Glutamatergic neuron (in vitro differentiated cells): Measurements from ENCODE around the gene PRKCH. TPM values are rescaled to one million over a fixed set of nuclear protein-coding genes. Genes with fewer than 3 reads are reported as not detected.
A peak's percentile ranks its signal among the peaks of the same experiment; 100 is the strongest.

ENCODE experiments used
- DNase-seq: peaks from one replicate; pipeline ENCODE4 v3.0.0; 2022
- H3K27ac Mint-ChIP-seq: one replicate; pipeline ENCODE4 v1.8.0; 2020; ENCODE audit warnings: mild to moderate bottlenecking, mixed read lengths, inconsistent platforms; ENCODE audit not compliant: unreplicated experiment
- H3K27me3 Mint-ChIP-seq: one replicate; pipeline ENCODE4 v1.8.0; 2020; ENCODE audit warnings: mild to moderate bottlenecking, moderate library complexity, mixed read lengths, inconsistent platforms; ENCODE audit not compliant: unreplicated experiment
- H3K36me3 Mint-ChIP-seq: one replicate; pipeline ENCODE4 v1.8.0; 2020; ENCODE audit warnings: mild to moderate bottlenecking, mixed read lengths, inconsistent platforms; ENCODE audit not compliant: unreplicated experiment
- H3K4me1 Mint-ChIP-seq: one replicate; pipeline ENCODE4 v1.8.0; 2020; ENCODE audit warnings: mild to moderate bottlenecking, low read depth, mixed read lengths, inconsistent platforms; ENCODE audit not compliant: unreplicated experiment
- H3K4me3 Mint-ChIP-seq: one replicate; pipeline ENCODE4 v1.8.0; 2020; ENCODE audit warnings: mild to moderate bottlenecking, mixed read lengths, inconsistent platforms; ENCODE audit not compliant: unreplicated experiment
- H3K9me3 Mint-ChIP-seq: one replicate; pipeline ENCODE4 v1.8.0; 2020; ENCODE audit warnings: mild to moderate bottlenecking, moderate library complexity, mixed read lengths, inconsistent platforms; ENCODE audit not compliant: unreplicated experiment
- total RNA-seq: library from RNA; stranded (reverse); fragmentation: NEBNext Ultra II Directional; extraction: Animal tissue kit (Norgen Biotek cat#: 25700); gene quantifications from one replicate; pipeline ENCODE4 v1.2.1, GENCODE V29; 2021; ENCODE audit not compliant: unreplicated experiment
- TF ChIP-seq, protein P1 (sequence below): fragments of 200-600 bp; sonication (generic); IDR thresholded peaks from one replicate; pipeline ENCODE4 v1.5.0; 2021; ENCODE audit not compliant: partially characterized antibody, unreplicated experiment

PRKCH gene
- total RNA-seq, 1 donor from 2014 or later: 0.54 TPM

GRCh38 chr14:61454545-61454944 lies 133.2 kb downstream of the PRKCH start:
- Mint-ChIP-seq H3K4me1 (peaks cover 2% of the 10 kb centered on the region), H3K36me3 (no peaks in the 10 kb centered on the region), H3K9me3 (peaks cover 3% of the 10 kb centered on the region), H3K27me3 (peaks cover 2% of the 10 kb centered on the region), H3K4me3 (no peak overlapping the region), H3K27ac (no peak overlapping the region)
- TF ChIP-seq, protein P1, sequence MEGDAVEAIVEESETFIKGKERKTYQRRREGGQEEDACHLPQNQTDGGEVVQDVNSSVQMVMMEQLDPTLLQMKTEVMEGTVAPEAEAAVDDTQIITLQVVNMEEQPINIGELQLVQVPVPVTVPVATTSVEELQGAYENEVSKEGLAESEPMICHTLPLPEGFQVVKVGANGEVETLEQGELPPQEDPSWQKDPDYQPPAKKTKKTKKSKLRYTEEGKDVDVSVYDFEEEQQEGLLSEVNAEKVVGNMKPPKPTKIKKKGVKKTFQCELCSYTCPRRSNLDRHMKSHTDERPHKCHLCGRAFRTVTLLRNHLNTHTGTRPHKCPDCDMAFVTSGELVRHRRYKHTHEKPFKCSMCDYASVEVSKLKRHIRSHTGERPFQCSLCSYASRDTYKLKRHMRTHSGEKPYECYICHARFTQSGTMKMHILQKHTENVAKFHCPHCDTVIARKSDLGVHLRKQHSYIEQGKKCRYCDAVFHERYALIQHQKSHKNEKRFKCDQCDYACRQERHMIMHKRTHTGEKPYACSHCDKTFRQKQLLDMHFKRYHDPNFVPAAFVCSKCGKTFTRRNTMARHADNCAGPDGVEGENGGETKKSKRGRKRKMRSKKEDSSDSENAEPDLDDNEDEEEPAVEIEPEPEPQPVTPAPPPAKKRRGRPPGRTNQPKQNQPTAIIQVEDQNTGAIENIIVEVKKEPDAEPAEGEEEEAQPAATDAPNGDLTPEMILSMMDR: no peak
- DNase-seq: no peak

- Mint-ChIP-seq H3K4me3 (no peak overlapping the region), H3K4me1 (no peaks in the 10 kb centered on the region), H3K27ac (no peak overlapping the region), H3K9me3 (peaks cover 3% of the 10 kb centered on the region), H3K36me3 (no peaks in the 10 kb centered on the region), H3K27me3 (peaks cover 2% of the 10 kb centered on the region)
- TF ChIP-seq, protein P1: no peak
- DNase-seq: no peak
Observed at GRCh38 chr14:61455351-61455750, 134.0 kb downstream of the PRKCH start.

- Mint-ChIP-seq H3K36me3 (no peaks in the 10 kb centered on the region), H3K27me3 (peaks cover 5% of the 10 kb centered on the region), H3K9me3 (peaks cover 3% of the 10 kb centered on the region), H3K4me1 (no peaks in the 10 kb centered on the region), H3K27ac (no peak overlapping the region), H3K4me3 (no peak overlapping the region)
- peak; percentile 81 for DNase-seq
- TF ChIP-seq, protein P1: peak; percentile 90
Observed at GRCh38 chr14:61456720-61457119, 135.3 kb downstream of the PRKCH start.

GRCh38 chr14:61458766-61459165 lies 137.4 kb downstream of the PRKCH start:
- H3K9me3 Mint-ChIP-seq: peaks cover 3% of the 10 kb centered on the region
- H3K27ac Mint-ChIP-seq: no peak overlapping the region
- H3K4me1 Mint-ChIP-seq: peaks cover 9% of the 10 kb centered on the region
- H3K27me3 Mint-ChIP-seq: peaks cover 3% of the 10 kb centered on the region
- TF ChIP-seq, protein P1: no peak
- no peaks in the 10 kb centered on the region for H3K36me3 Mint-ChIP-seq
- no peak overlapping the region for H3K4me3 Mint-ChIP-seq
- DNase-seq: no peak

- H3K27ac Mint-ChIP-seq: no peak overlapping the region
- no peaks in the 10 kb centered on the region for H3K36me3 Mint-ChIP-seq
- DNase-seq: no peak
- TF ChIP-seq, protein P1: no peak
- no peak overlapping the region for H3K4me3 Mint-ChIP-seq
- peaks cover 9% of the 10 kb centered on the region for H3K4me1 Mint-ChIP-seq
- peaks cover 3% of the 10 kb centered on the region for H3K27me3 Mint-ChIP-seq
- H3K9me3 Mint-ChIP-seq: peaks cover 3% of the 10 kb centered on the region
Observed at GRCh38 chr14:61459229-61459628, 137.8 kb downstream of the PRKCH start.
